K562 (cell line): ENCODE data around the gene FYB1. TPM values are rescaled to one million over a fixed set of nuclear protein-coding genes. Genes with fewer than 3 reads are reported as not detected.

Experiments used
- ATAC-seq: fragments of 200-7000 bp; cut with Tn5 transposase; 3 replicates; pipeline ENCODE4 v1.9.1; 2020; ENCODE audit warnings: moderate library complexity
- BruUV-seq: library from RNA; stranded (reverse); fragments of 400-500 nt; replicated peaks from 2 replicates; lab custom pipeline; 2021; lab: Mats Ljungman, UMichigan
- CTCF ChIA-PET: fragments of 300-600 bp; formaldehyde crosslinking; extraction: SDS; loops from one replicate; lab custom pipeline; 2021; ENCODE audit warnings: low intra/inter-chr PET ratio; lab: Yijun Ruan, JAX
- POLR2A ChIA-PET: fragments of 300-600, 350-650 bp; sonication (Branson Sonifier 250); formaldehyde crosslinking; extraction: SDS; loops from one replicate; lab custom pipeline; 2021; ENCODE audit warnings: antibody characterized with exemption, inconsistent platforms; lab: Yijun Ruan, JAX
- DNase-seq, 4 experiments: peaks; one replicate each; pipeline versions ENCODE4 v3.0.0 to v3.0.0-alpha.2; 2011 to 2018; ENCODE audit warnings: low spot score in 3 of 4, mixed read lengths in 3 of 4; ENCODE audit errors: extremely low read depth in 1 of 4
- FAIRE-seq: peaks from 2 replicates; lab custom pipeline; 2011; peaks lifted over from hg19 to GRCh38; lab: Jason Lieb, UNC
- H2AFZ ChIP-seq: 2 replicates; pipeline ENCODE4 v1.6.0; 2011; ENCODE audit warnings: low read depth, low read length, control low read depth, inconsistent platforms
- H3K27ac ChIP-seq: fragments of 200-600 bp; 3 replicates; pipeline ENCODE4 v1.8.0; 2011; ENCODE audit warnings: low read depth, mild to moderate bottlenecking, control low read depth, inconsistent platforms, low read length, moderate library complexity, mixed read lengths; ENCODE audit errors: extremely low read depth
- H3K27me3 ChIP-seq, 2 experiments: fragments of 300-600 bp in 1 of 2; 2 replicates in 1 of 2; 3 replicates in 1 of 2; pipeline versions ENCODE4 v1.6.0 to v1.8.0; 2011; ENCODE audit warnings: inconsistent platforms in 2 of 2, low read length in 2 of 2, mild to moderate bottlenecking in 1 of 2, mixed read lengths in 1 of 2, moderate library complexity in 1 of 2; ENCODE audit not compliant: control insufficient read depth in 2 of 2, insufficient read depth in 2 of 2
- H3K36me3 ChIP-seq: fragments of 300-600 bp; 3 replicates; pipeline ENCODE4 v1.8.0; 2011; ENCODE audit warnings: mild to moderate bottlenecking, low read length, inconsistent platforms; ENCODE audit not compliant: control insufficient read depth, insufficient read depth
- H3K4me1 ChIP-seq, 2 experiments: fragments of 200-600 bp in 1 of 2; replicated peaks in 1 of 2; 2 replicates in 1 of 2; 3 replicates in 1 of 2; pipeline versions ENCODE4 v1.5.1 to v1.8.0; 2011; ENCODE audit warnings: inconsistent platforms in 2 of 2, low read length in 2 of 2, mild to moderate bottlenecking in 1 of 2, mixed read lengths in 1 of 2, moderate library complexity in 1 of 2; ENCODE audit not compliant: control insufficient read depth in 2 of 2, insufficient read depth in 2 of 2
- H3K4me2 ChIP-seq: 2 replicates; pipeline ENCODE4 v1.6.1; 2011; ENCODE audit warnings: low read length, control low read depth, inconsistent platforms, mixed read lengths; ENCODE audit not compliant: insufficient read depth
- H3K4me3 ChIP-seq: fragments of 200-600 bp; sonication (generic), shearing (Covaris generic); 2 replicates; pipeline ENCODE4 v1.5.1; 2016; ENCODE audit warnings: control low read depth, inconsistent platforms
- H3K79me2 ChIP-seq: fragments of 200-600 bp; 3 replicates; pipeline ENCODE4 v1.8.0; 2011; ENCODE audit warnings: low read length, inconsistent platforms; ENCODE audit not compliant: control insufficient read depth, insufficient read depth
- H3K9ac ChIP-seq, 2 experiments: 2 replicates each; pipeline versions ENCODE4 v1.6.0 to v1.6.1; 2011; ENCODE audit warnings: low read depth in 2 of 2, low read length in 2 of 2, control low read depth in 1 of 2, inconsistent platforms in 1 of 2, mild to moderate bottlenecking in 1 of 2, mixed read lengths in 1 of 2; ENCODE audit not compliant: insufficient read depth in 1 of 2
- H3K9me1 ChIP-seq: one replicate; pipeline ENCODE4 v1.6.0; 2011; ENCODE audit warnings: inconsistent platforms, mild to moderate bottlenecking, low read length, moderate library complexity; ENCODE audit not compliant: control insufficient read depth, insufficient read depth
- H3K9me3 ChIP-seq: replicated peaks from 2 replicates; pipeline ENCODE4 v1.5.1; 2011; ENCODE audit warnings: low read depth, low read length, inconsistent platforms; ENCODE audit not compliant: control insufficient read depth, insufficient read depth
- H4K20me1 ChIP-seq: replicated peaks from 2 replicates; pipeline ENCODE4 v1.6.1; 2011; ENCODE audit warnings: low read length, inconsistent platforms, mixed read lengths; ENCODE audit not compliant: control insufficient read depth, insufficient read depth
- ARID2 ChIP-seq: fragments of 450-650 bp; IDR thresholded peaks from 2 replicates; pipeline ENCODE4 v1.6.1; 2017; ENCODE audit warnings: antibody characterized with exemption, mild to moderate bottlenecking
- BCOR ChIP-seq: fragments of 450-650 bp; IDR thresholded peaks from 2 replicates; pipeline ENCODE4 v1.6.1; 2016
- DMBX1 ChIP-seq: fragments of 250-450 bp; sonication (Bioruptor Pico); IDR thresholded peaks from 2 replicates; pipeline ENCODE4 v1.8.0; 2022; ENCODE audit warnings: inconsistent platforms, mild to moderate bottlenecking, moderate library complexity, borderline replicate concordance
- EZH2 ChIP-seq: IDR thresholded peaks from 2 replicates; pipeline ENCODE4 v1.6.1; 2012; ENCODE audit warnings: low read depth, mild to moderate bottlenecking, inconsistent platforms, low read length, borderline replicate concordance
- FOSL1 ChIP-seq: fragments of 200-800 bp; sonication (Bioruptor generic); conservative IDR thresholded peaks from 2 replicates; pipeline ENCODE4 v1.6.1; 2016; ENCODE audit warnings: missing genetic modification characterization, missing compliant biosample characterization
- MCM3 ChIP-seq: fragments of 450-650 bp; IDR thresholded peaks from 2 replicates; pipeline ENCODE4 v1.6.1; 2016
- MEF2A ChIP-seq: IDR thresholded peaks from 2 replicates; pipeline ENCODE4 v1.6.1; 2011; ENCODE audit warnings: low read depth, mild to moderate bottlenecking, low read length, moderate library complexity; ENCODE audit not compliant: control insufficient read depth
- MEIS2 ChIP-seq: fragments of 450-650 bp; IDR thresholded peaks from 2 replicates; pipeline ENCODE4 v1.6.1; 2014; ENCODE audit warnings: mild to moderate bottlenecking; ENCODE audit not compliant: partially characterized antibody
- MIER1 ChIP-seq: fragments of 450-650 bp; IDR thresholded peaks from 2 replicates; pipeline ENCODE4 v1.6.1; 2016; ENCODE audit warnings: antibody characterized with exemption, mild to moderate bottlenecking, low read depth
- RAD21 ChIP-seq, 2 experiments: fragments of 250-450 bp in 1 of 2; fragments of 450-650 bp in 1 of 2; sonication (Bioruptor Pico) in 1 of 2; formaldehyde crosslinking in 1 of 2; IDR thresholded peaks in 1 of 2; conservative IDR thresholded peaks in 1 of 2; 2 replicates each; pipeline versions ENCODE4 v1.4.0 to v1.8.0; 2020 to 2022; ENCODE audit warnings: mild to moderate bottlenecking in 2 of 2, moderate library complexity in 1 of 2
- RAD51 ChIP-seq: fragments of 450-650 bp; IDR thresholded peaks from 2 replicates; pipeline ENCODE4 v1.7.1; 2016; ENCODE audit warnings: low read depth, mild to moderate bottlenecking, borderline replicate concordance
- RBM39 ChIP-seq: fragments of 200-400 bp; formaldehyde crosslinking; optimal IDR thresholded peaks from 2 replicates; pipeline ENCODE3; 2018; ENCODE audit warnings: low read depth, low read length
- THRAP3 ChIP-seq: fragments of 450-650 bp; IDR thresholded peaks from 2 replicates; pipeline ENCODE4 v1.6.1; 2016; ENCODE audit warnings: mild to moderate bottlenecking, inconsistent platforms, borderline replicate concordance
- ZFP1 ChIP-seq: fragments of 450-650 bp; formaldehyde crosslinking; IDR thresholded peaks from 2 replicates; pipeline ENCODE4 v1.4.0; 2020; ENCODE audit warnings: mild to moderate bottlenecking, mixed read lengths
- ZNF668 ChIP-seq: fragments of 250-450 bp; sonication (Bioruptor Pico); IDR thresholded peaks from 2 replicates; pipeline ENCODE4 v1.8.0; 2022; ENCODE audit warnings: mild to moderate bottlenecking, inconsistent platforms
- WGBS: fragments of 100-300 bp; shearing (Covaris generic); methylation state at CpG from one replicate; pipeline ENCODE4 v1.1.6; 2016; ENCODE audit warnings: low coverage, mixed read lengths; ENCODE audit not compliant: insufficient coverage; ENCODE audit errors: missing lambda C conversion rate; 5-methylcytosine and 5-hydroxymethylcytosine counted together
- in situ Hi-C: fragments of 300-500 bp; cut with MboI; formaldehyde crosslinking; loops from 4 replicates; pipeline ENCODE4 v1.15.0; 2018; ENCODE audit warnings: inconsistent platforms, mixed read lengths
- intact Hi-C: fragments of 100-400 bp; cut with micrococcal nuclease; formaldehyde crosslinking; loops from 2 replicates; pipeline ENCODE4 v1.14.2; 2022
- polyA plus RNA-seq, 8 experiments: library from polyadenylated mRNA; depleted of rRNA in 4 of 8; stranded (reverse) in 5 of 8; unstranded in 3 of 8; fragments of >200 nt; fragmentation: Nextera tagmentation in 2 of 8; fragmentation: Illumina TruSeq in 1 of 8; extraction: Ambion mirVana in 2 of 8; extraction: Trizol in 1 of 8; gene quantifications; 2 replicates each; pipeline versions ENCODE4 v1.2.1 to v1.2.3, GENCODE V29; 2011 to 2014; ENCODE audit warnings: inconsistent platforms in 1 of 8, missing spikeins in 1 of 8
- total RNA-seq, 7 experiments: library from RNA; depleted of rRNA in 6 of 7; stranded (reverse); fragments of >200 nt in 6 of 7; fragmentation: Illumina TruSeq in 2 of 7; extraction: Trizol in 2 of 7; gene quantifications; 2 replicates each; pipeline versions ENCODE4 v1.2.1 to v1.2.3, GENCODE V29; 2011 to 2021; ENCODE audit warnings: low replicate concordance in 1 of 7

The FYB1 gene
- total and polyA plus RNA-seq, 9 of the 15 experiments (the other 6 are each of a cell fraction or from before 2014, with no cell fraction given), result 4.7 to 31.5 (median 9.7) TPM

DNA sequence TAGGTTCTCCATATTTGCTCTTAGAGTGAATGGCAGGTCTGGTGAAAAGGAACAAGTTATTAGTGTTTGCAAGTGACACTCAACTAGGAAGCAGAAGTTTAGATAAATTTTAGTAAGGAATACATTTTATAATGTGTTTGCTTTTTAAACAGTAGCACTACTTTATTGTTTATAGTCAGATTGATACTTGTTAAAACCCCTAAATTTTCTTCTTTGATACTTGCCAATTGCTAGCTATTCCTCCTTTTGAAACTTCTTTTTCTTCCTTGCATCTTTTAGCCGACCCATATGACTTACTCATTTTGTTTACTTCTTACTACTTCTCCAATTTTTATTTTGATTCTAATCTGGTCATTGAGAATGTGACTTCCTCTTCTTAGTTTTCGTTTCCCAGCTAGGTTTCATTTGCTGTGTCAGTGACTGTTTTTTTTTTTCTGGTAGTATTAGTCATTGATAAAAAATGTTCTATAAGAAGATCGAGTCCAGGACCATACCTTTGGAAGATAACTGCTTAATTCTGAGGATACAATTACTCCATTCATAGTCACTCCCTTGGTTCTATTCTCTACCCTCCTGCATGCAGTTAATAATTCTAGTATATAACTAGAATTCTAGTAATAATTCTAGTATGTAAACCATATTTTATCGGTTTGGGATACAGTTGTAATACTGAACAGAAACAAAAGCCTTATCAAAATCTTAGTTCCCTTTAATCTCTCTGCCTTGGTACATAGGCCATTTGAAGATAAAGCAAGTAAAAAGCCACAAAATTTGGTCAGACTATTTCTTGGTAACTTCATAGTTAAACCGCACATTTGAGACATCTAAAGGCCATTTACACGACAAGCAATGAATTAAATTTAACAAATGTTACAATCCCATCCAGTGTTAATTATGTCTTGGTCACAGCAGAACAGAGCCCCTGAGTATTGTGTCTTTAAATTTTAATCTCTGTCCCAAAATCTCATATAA, 142.3 kb downstream of the FYB1 start:
- in situ Hi-C loops, result no loop called here
- POLR2A ChIA-PET, result interaction anchor here (0.7 kb wide), 1 partner anchor 175 kb away, joined by 3 read pairs; no protein-coding TSS in a partner anchor
- no peak for TF ChIP-seq RAD51
- no peak for TF ChIP-seq RBM39
- TF ChIP-seq BCOR, result 0 out of 2 replicates have a peak, but pooled peaks have one; percentile 39
- no peak for TF ChIP-seq THRAP3
- TF ChIP-seq MEF2A, result no peak
- TF ChIP-seq ZFP1 (CRISPR knock-in tag), result no peak
- no peak for TF ChIP-seq EZH2
- TF ChIP-seq MCM3, result no peak
- TF ChIP-seq MEIS2, result peak; percentile 8
- TF ChIP-seq DMBX1, result no peak
- 0 out of 2 replicates have a peak, but pooled peaks have one; percentile 65 for TF ChIP-seq MIER1
- TF ChIP-seq ZNF668 (CRISPR knock-in tag), result no peak
- peak in 1 of 2 experiments; percentile 15; a peak in 1 of 4 replicates for TF ChIP-seq RAD21 (CRISPR knock-in tag; conservative IDR thresholded peaks at IDR 0.05 in 1 of 2, IDR thresholded peaks at IDR 0.05 in 1 of 2)
- TF ChIP-seq ARID2, result no peak
- TF ChIP-seq FOSL1 (tag), result peak; percentile 94

More for the DNA sequence above, 142.3 kb downstream of the FYB1 start:
- H3K9me3 ChIP-seq, result no peaks in the 10 kb centered on the region
- WGBS, result 0% methylated on average over 6 of the region's 6 CpGs
- peak overlapping the region in 1 of 2 experiments; percentile 48; a peak in 2 of 4 replicates for H3K9ac ChIP-seq
- no TSS peak for BruUV-seq
- ATAC-seq, result no peak
- H3K4me1 ChIP-seq, result peaks cover 4 to 14% of the 10 kb centered on the region in 2 experiments; a peak in 3 of 5 replicates
- peak in 2 of 4 experiments; percentile 40 to 54 for DNase-seq
- H3K4me3 ChIP-seq, result peak overlapping the region; percentile 1; the same call in 1 of the 2 replicates
- no peaks in the 10 kb centered on the region for H3K9me1 ChIP-seq
- peak; percentile 67 for FAIRE-seq
- CTCF ChIA-PET, result no interaction called here
- peak overlapping the region; percentile 46 for H3K4me2 ChIP-seq
- H2AFZ ChIP-seq, result peak overlapping the region; percentile 77
- intact Hi-C loops, result loop anchor here (5.0 to 10.0 kb wide), 3 partner anchors 40 to 232 kb away; partner anchors contain the start of gene OSMR
- no peaks in the 10 kb centered on the region for H3K27me3 ChIP-seq
- H3K79me2 ChIP-seq, result peaks cover 42% of the 10 kb centered on the region
- H4K20me1 ChIP-seq, result peaks cover 4% of the 10 kb centered on the region
- H3K36me3 ChIP-seq, result peaks cover 5% of the 10 kb centered on the region; the same call in 1 of the 3 replicates
- H3K27ac ChIP-seq, result peak overlapping the region; percentile 96; the same call in 2 of the 3 replicates
